Cardiac septum (tissue), 1 donor: Measurements from ENCODE around the gene PEG3. TPM values are rescaled to one million over a fixed set of nuclear protein-coding genes. Genes with fewer than 3 reads are reported as not detected.
"Not testable (repeated sequence)": the region's sequence is repeated elsewhere in the genome, so short reads cannot be mapped to it uniquely, and the experiment has no call there.

ENCODE experiments used
- DNase-seq: peaks from one replicate; pipeline ENCODE4 v3.0.0-alpha.2; 2020; ENCODE audit warnings: low spot score
- intact Hi-C: fragments of 100-400 bp; cut with DNase I; formaldehyde crosslinking; loops from one replicate; pipeline ENCODE4 v1.14.0; 2022
- long read RNA-seq: library from polyadenylated mRNA; unstranded; transcript quantifications from one replicate; pipeline ENCODE4 v2.0.0, GENCODE V29; 2021
- total RNA-seq: library from RNA; stranded (reverse); fragmentation: NEBNext Ultra II Directional; extraction: Animal tissue kit (Norgen Biotek cat#: 25700); gene quantifications from one replicate; pipeline ENCODE4 v1.2.1, GENCODE V29; 2021
- donor health status: DM: no; HTN: no; CAD: no.

PEG3 gene
- 7.2 TPM for total RNA-seq
- long read RNA-seq, partial matches to known transcripts = 1 of 2 reads
- long read RNA-seq, other reads (novel, unspliced or antisense) = 1 of 2 reads

GRCh38 chr19:56840451-56841192, at the start of gene PEG3, which contains the start of gene ZIM2:
TSS of gene PEG3 (minus strand) at chr19:56840726. CDS start at chr19:56824655, 16,071 bp downstream.
TSS of gene ZIM2 (minus strand) at chr19:56840726. CDS start at chr19:56824277, 16,449 bp downstream.
- intact Hi-C loops = no loop called here

GRCh38 chr19:56885173-56885985, 44.9 kb upstream of the PEG3 start:
- DNase-seq = no peak
- intact Hi-C loops = no loop called here

More at GRCh38 chr19:56840451-56841192, at the start of gene PEG3, which contains the start of gene ZIM2:
- no peak for DNase-seq

- DNase-seq = no peak
- intact Hi-C loops = no loop called here
Measured at GRCh38 chr19:56884441-56884840, 43.9 kb upstream of the PEG3 start.

- intact Hi-C loops = no loop called here
- no peak for DNase-seq
Measured at GRCh38 chr19:56880592-56881190, 40.2 kb upstream of the PEG3 start.

- intact Hi-C loops = no loop called here
Measured at GRCh38 chr19:56877069-56877715, 36.7 kb upstream of the PEG3 start.

GRCh38 chr19:56875717-56876116, 35.2 kb upstream of the PEG3 start:
- DNase-seq = no peak
- intact Hi-C loops = no loop called here

More at GRCh38 chr19:56877069-56877715, 36.7 kb upstream of the PEG3 start:
- DNase-seq = no peak

GRCh38 chr19:56874530-56874929, 34.0 kb upstream of the PEG3 start:
- intact Hi-C loops = no loop called here

GRCh38 chr19:56873493-56873892, 33.0 kb upstream of the PEG3 start:
- intact Hi-C loops = no loop called here

More at GRCh38 chr19:56874530-56874929, 34.0 kb upstream of the PEG3 start:
- no peak for DNase-seq

GRCh38 chr19:56869886-56870285, 29.4 kb upstream of the PEG3 start:
- no peak for DNase-seq
- intact Hi-C loops = no loop called here

More at GRCh38 chr19:56873493-56873892, 33.0 kb upstream of the PEG3 start:
- no peak for DNase-seq

- DNase-seq = no peak
- intact Hi-C loops = no loop called here
Measured at GRCh38 chr19:56868446-56868845, 27.9 kb upstream of the PEG3 start.

- intact Hi-C loops = no loop called here
- no peak for DNase-seq
Measured at GRCh38 chr19:56866538-56866937, 26.0 kb upstream of the PEG3 start.

- no peak for DNase-seq
- intact Hi-C loops = no loop called here
Measured at GRCh38 chr19:56864443-56865125, 24.1 kb upstream of the PEG3 start.

- DNase-seq = no peak
- intact Hi-C loops = no loop called here
Measured at GRCh38 chr19:56862741-56863140, 22.2 kb upstream of the PEG3 start.

- intact Hi-C loops, DNase-seq: not testable (repeated sequence)
Measured at GRCh38 chr19:56860409-56860808, 19.9 kb upstream of the PEG3 start.

GRCh38 chr19:56858026-56858425, 17.5 kb upstream of the PEG3 start:
- intact Hi-C loops = no loop called here

GRCh38 chr19:56856822-56857221, 16.3 kb upstream of the PEG3 start:
- intact Hi-C loops = no loop called here
- DNase-seq = no peak

More at GRCh38 chr19:56858026-56858425, 17.5 kb upstream of the PEG3 start:
- no peak for DNase-seq

GRCh38 chr19:56852361-56852760, 11.8 kb upstream of the PEG3 start:
- intact Hi-C loops, DNase-seq: not testable (repeated sequence)

- no peak for DNase-seq
- intact Hi-C loops = no loop called here
Measured at GRCh38 chr19:56848166-56848565, 7.6 kb upstream of the PEG3 start.

GRCh38 chr19:56842412-56842811, 1.9 kb upstream of the PEG3 start:
- intact Hi-C loops = no loop called here
- DNase-seq = no peak
